Embryonic facial prominence (tissue), 1 donor: Measurements from ENCODE around the gene TRIM71.
"Not testable (repeated sequence)": the region's sequence is repeated elsewhere in the genome, so short reads cannot be mapped to it uniquely, and the experiment has no call there.

Experiments used
- DNase-seq: peaks from one replicate; pipeline ENCODE4 v3.0.0-alpha.2; 2016; ENCODE audit errors: extremely low spot score

The TRIM71 gene

GRCh38 chr3:32817558-32818228, at the start of gene TRIM71:
Gene TRIM71, plus strand, starts transcription at chr3:32817997. Its CDS starts 84 bp downstream, at chr3:32818081.
- DNase-seq = no peak

GRCh38 chr3:32778389-32778788, 39.4 kb upstream of the TRIM71 start:
- no peak for DNase-seq

- DNase-seq = no peak
These were observed 37.6 kb upstream of the TRIM71 start for GRCh38 chr3:32780071-32780734.

- DNase-seq = no peak
These were observed 37.0 kb upstream of the TRIM71 start for GRCh38 chr3:32780735-32781210.

GRCh38 chr3:32781211-32781968, 36.4 kb upstream of the TRIM71 start:
- peak; percentile 25 for DNase-seq

GRCh38 chr3:32781969-32782270, 35.9 kb upstream of the TRIM71 start:
- DNase-seq = not testable (repeated sequence)

GRCh38 chr3:32782407-32782806, 35.4 kb upstream of the TRIM71 start:
- DNase-seq = no peak

- DNase-seq = no peak
These were observed 26.0 kb upstream of the TRIM71 start for GRCh38 chr3:32791833-32792232.

GRCh38 chr3:32794487-32795308, 23.1 kb upstream of the TRIM71 start:
- no peak for DNase-seq

GRCh38 chr3:32796384-32796950, 21.3 kb upstream of the TRIM71 start:
- not testable (repeated sequence) for DNase-seq

- no peak for DNase-seq
These were observed 20.0 kb upstream of the TRIM71 start for GRCh38 chr3:32797776-32798175.

GRCh38 chr3:32801440-32801839, 16.4 kb upstream of the TRIM71 start:
- not testable (repeated sequence) for DNase-seq

GRCh38 chr3:32813180-32813579, 4.6 kb upstream of the TRIM71 start:
- no peak for DNase-seq

- DNase-seq = no peak
These were observed 3.4 kb upstream of the TRIM71 start for GRCh38 chr3:32814361-32814760.

- no peak for DNase-seq
These were observed 1.9 kb upstream of the TRIM71 start for GRCh38 chr3:32815841-32816438.

GRCh38 chr3:32816439-32817256, 1.1 kb upstream of the TRIM71 start:
- no peak for DNase-seq

GRCh38 chr3:32817257-32817557, 590 bp upstream of the TRIM71 start:
- no peak for DNase-seq

GRCh38 chr3:32818229-32818969, 602 bp downstream of the TRIM71 start:
- no peak for DNase-seq

GRCh38 chr3:32818970-32819511, 1.2 kb downstream of the TRIM71 start:
- no peak for DNase-seq
